Thyroid gland (tissue), 4 donors: Measurements from ENCODE around the gene TFR2. TPM values are rescaled to one million over a fixed set of nuclear protein-coding genes. Genes with fewer than 3 reads are reported as not detected.

Source experiments
- DNase-seq, 2 donors: peaks; one replicate each; pipeline ENCODE4 v3.0.0-alpha.2; 2019
- H3K27ac ChIP-seq, 3 donors: fragments of 200-600 bp; sonication (generic); 1 replicate in 2 of 3; 2 replicates in 1 of 3; pipeline ENCODE4 v1.5.1; 2016 to 2019; ENCODE audit warnings: mild to moderate bottlenecking in 1 of 3, moderate library complexity in 1 of 3
- H3K27me3 ChIP-seq: fragments of 200-600 bp; sonication (generic); one replicate; pipeline ENCODE4 v1.5.1; 2019
- H3K36me3 ChIP-seq, 2 donors: fragments of 200-600 bp; sonication (generic); one replicate each; pipeline ENCODE4 v1.5.1; 2016 to 2019
- H3K4me1 ChIP-seq, 2 donors: fragments of 200-600 bp; sonication (generic); one replicate each; pipeline ENCODE4 v1.5.1; 2017 to 2019
- H3K4me3 ChIP-seq, 3 donors: fragments of 200-600 bp; sonication (generic); replicated peaks in 1 of 3; 1 replicate in 2 of 3; 2 replicates in 1 of 3; pipeline ENCODE4 v1.5.1; 2016; ENCODE audit warnings: mild to moderate bottlenecking in 1 of 3
- H3K9me3 ChIP-seq: fragments of 200-600 bp; sonication (generic); one replicate; pipeline ENCODE4 v1.5.1; 2017
- CTCF ChIP-seq, 6 experiments: fragments of 200-600 bp in 3 of 6; fragments of 450-650 bp in 3 of 6; sonication (generic) in 3 of 6; IDR thresholded peaks; one replicate each; pipeline ENCODE4 v1.5.1; 2016 to 2019; ENCODE audit warnings: antibody characterized with exemption in 6 of 6, mild to moderate bottlenecking in 2 of 6, inconsistent platforms in 1 of 6, moderate library complexity in 1 of 6
- POLR2A ChIP-seq, 2 donors: fragments of 450-650 bp; IDR thresholded peaks; one replicate each; pipeline ENCODE4 v1.6.1; 2017; ENCODE audit warnings: antibody characterized with exemption in 2 of 2, mild to moderate bottlenecking in 2 of 2, moderate library complexity in 1 of 2
- WGBS, 2 donors: methylation state at CpG; one replicate each; pipeline ENCODE4 v1.1.5; 2017; 5-methylcytosine and 5-hydroxymethylcytosine counted together
- intact Hi-C: fragments of 100-400 bp; cut with DNase I; formaldehyde crosslinking; loops from one replicate; pipeline ENCODE4 v1.15.1; 2023
- total RNA-seq, 4 donors: library from RNA; depleted of rRNA; stranded (reverse); fragments of >200 nt; gene quantifications; one replicate each; pipeline ENCODE4 v1.2.3, GENCODE V29; 2016

Gene TFR2
- total RNA-seq, 4 donors from 2014 or later = 0.22 to 0.27 TPM; not detected in 2

- peaks cover 8 to 12% of the 10 kb centered on the region in 2 donors for H3K4me1 ChIP-seq
- peak; percentile 98 for DNase-seq
- 0% methylated on average over 15 to 52 of the region's 61 CpGs for WGBS, 2 donors
Observed at GRCh38 chr7:100611983-100612729, 29.2 kb downstream of the TFR2 start, which contains the start of gene MOSPD3. TSS of gene MOSPD3 (plus strand) at chr7:100612540. CDS start at chr7:100612792, 252 bp downstream.

GRCh38 chr7:100609958-100610357 lies 31.4 kb downstream of the TFR2 start:
- Histone ChIP-seq H3K27me3 (no peaks in the 10 kb centered on the region), H3K4me1 (peaks cover 13 to 16% of the 10 kb centered on the region in 2 donors), H3K4me3 (no peak overlapping the region), H3K27ac (no peak overlapping the region), H3K36me3 (no peaks in the 10 kb centered on the region), H3K9me3 (no peaks in the 10 kb centered on the region)
- no peak for DNase-seq
- intact Hi-C loops = no loop called here
- 96 to 98% methylated on average over 5 of the region's 5 CpGs for WGBS, 2 donors
- no peak for TF ChIP-seq POLR2A (IDR thresholded peaks at IDR 0.05)
- no peak for TF ChIP-seq CTCF (IDR thresholded peaks at IDR 0.05)

More at GRCh38 chr7:100611983-100612729, 29.2 kb downstream of the TFR2 start, which contains the start of gene MOSPD3:
- peak within 1 kb of the TSS; percentile 45 to 89 (median 77) for H3K4me3 ChIP-seq
- peak within 1 kb of the TSS; percentile 80 to 97 (median 88) for H3K27ac ChIP-seq
- no peaks in the 10 kb centered on the region for H3K36me3 ChIP-seq
- no peaks in the 10 kb centered on the region for H3K27me3 ChIP-seq
- intact Hi-C loops = no loop called here
- TF ChIP-seq POLR2A (IDR thresholded peaks at IDR 0.05) (peak in 1 of 2 donors; percentile 81), CTCF (IDR thresholded peaks at IDR 0.05) (peak in 3 of 6 experiments; percentile 21 to 32 (median 24))
- H3K9me3 ChIP-seq = no peaks in the 10 kb centered on the region

- DNase-seq = no peak
- no peaks in the 10 kb centered on the region for H3K27me3 ChIP-seq
- no peak overlapping the region for H3K4me3 ChIP-seq
- TF ChIP-seq POLR2A (IDR thresholded peaks at IDR 0.05) (no peak), CTCF (IDR thresholded peaks at IDR 0.05) (no peak)
- WGBS, 2 donors = 86 to 87% methylated on average over 8 of the region's 8 CpGs
- intact Hi-C loops = no loop called here
- peaks cover 7% of the 10 kb centered on the region in 2 donors for H3K4me1 ChIP-seq
- no peak overlapping the region for H3K27ac ChIP-seq
- H3K36me3 ChIP-seq = no peaks in the 10 kb centered on the region
- no peaks in the 10 kb centered on the region for H3K9me3 ChIP-seq
Observed at GRCh38 chr7:100607111-100607510, 34.2 kb downstream of the TFR2 start.

- H3K9me3 ChIP-seq = no peaks in the 10 kb centered on the region
- H3K4me3 ChIP-seq = no peak overlapping the region
- H3K27me3 ChIP-seq = no peaks in the 10 kb centered on the region
- no peak for DNase-seq
- peaks cover 7% of the 10 kb centered on the region in 2 donors for H3K4me1 ChIP-seq
- TF ChIP-seq CTCF (IDR thresholded peaks at IDR 0.05) = no peak
- TF ChIP-seq POLR2A (IDR thresholded peaks at IDR 0.05) = no peak
- no peak overlapping the region for H3K27ac ChIP-seq
- WGBS, 2 donors = 91 to 93% methylated on average over 11 to 12 of the region's 12 CpGs
- H3K36me3 ChIP-seq = no peaks in the 10 kb centered on the region
- intact Hi-C loops = no loop called here
Observed at GRCh38 chr7:100606313-100606712, 35.0 kb downstream of the TFR2 start.
